Stimulated activated CD8-positive, alpha-beta memory T cell treated with anti-CD3 and anti-CD28 coated beads, Interleukin-7, amount 100 ng/mL, for 24 hours (primary cell): Measurements from ENCODE around the gene APBA1.

ENCODE experiments used
- DNase-seq: peaks from one replicate; pipeline ENCODE4 v3.0.0-alpha.2; 2020; ENCODE audit warnings: low read depth

The APBA1 gene

GRCh38 chr9:69397384-69398214, 274.6 kb downstream of the APBA1 start:
- no peak for DNase-seq

DNA sequence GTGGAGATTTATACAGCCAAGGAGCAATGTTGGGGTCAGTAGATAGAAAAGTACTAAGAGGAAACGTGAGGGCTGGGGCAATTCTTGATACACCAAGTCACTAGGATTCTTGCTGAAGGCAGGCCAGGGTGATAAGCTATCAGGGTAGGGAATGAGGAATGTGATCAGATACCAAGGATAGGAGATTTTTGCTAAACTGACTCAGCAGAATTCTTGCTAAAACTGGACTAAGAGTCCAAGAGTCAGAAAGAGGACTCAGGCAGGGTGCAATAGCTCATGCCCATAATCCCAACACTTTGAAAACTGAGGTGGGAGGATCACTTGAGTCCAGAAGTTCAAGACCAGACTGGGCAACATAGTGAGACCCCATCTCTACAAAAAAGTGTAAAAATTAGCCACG, 275.4 kb downstream of the APBA1 start:
- DNase-seq = no peak

- no peak for DNase-seq
These were observed 276.5 kb downstream of the APBA1 start for GRCh38 chr9:69395718-69396117.

GRCh38 chr9:69393425-69393824, 278.7 kb downstream of the APBA1 start:
- no peak for DNase-seq

DNA sequence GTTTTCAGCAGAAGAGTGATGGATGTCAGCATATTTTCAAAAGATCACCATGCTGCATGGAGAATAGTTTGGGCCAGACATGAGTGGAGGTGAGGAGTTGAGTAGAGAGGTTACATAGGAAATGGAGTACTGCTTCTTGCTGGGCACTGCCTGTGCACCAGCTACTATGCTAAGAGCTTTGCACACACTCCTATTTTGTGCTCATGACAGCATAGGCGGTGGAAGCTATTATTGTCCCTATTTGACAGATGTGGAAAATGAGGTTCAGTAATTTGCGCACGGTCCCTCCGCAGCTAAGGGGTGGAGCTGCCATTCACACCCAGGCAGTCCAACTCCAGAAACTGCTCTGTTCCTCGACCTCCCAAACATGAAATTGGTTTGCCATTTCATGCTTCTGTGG, 279.3 kb downstream of the APBA1 start:
- no peak for DNase-seq

GRCh38 chr9:69391946-69392345, 280.2 kb downstream of the APBA1 start:
- no peak for DNase-seq

DNA sequence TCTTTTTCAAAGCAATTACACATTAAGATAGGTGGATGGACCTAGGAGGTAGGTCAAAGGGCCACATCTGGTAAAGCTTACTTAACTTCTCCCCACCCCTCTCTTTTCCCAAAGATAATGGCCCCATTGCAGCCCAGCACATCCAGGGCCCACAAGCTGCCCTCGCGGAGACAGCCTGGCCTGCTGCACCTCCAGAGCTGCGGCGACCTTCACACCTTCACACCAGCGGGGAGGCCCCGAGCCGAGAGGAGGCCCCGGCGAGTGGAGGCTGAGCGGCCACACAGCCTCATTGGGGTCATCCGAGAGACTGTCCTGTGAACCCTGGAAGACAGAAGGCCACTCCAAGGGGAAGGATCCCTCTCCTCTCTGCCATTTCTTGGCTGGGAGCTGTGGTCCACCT, 280.7 kb downstream of the APBA1 start:
- no peak for DNase-seq

DNA sequence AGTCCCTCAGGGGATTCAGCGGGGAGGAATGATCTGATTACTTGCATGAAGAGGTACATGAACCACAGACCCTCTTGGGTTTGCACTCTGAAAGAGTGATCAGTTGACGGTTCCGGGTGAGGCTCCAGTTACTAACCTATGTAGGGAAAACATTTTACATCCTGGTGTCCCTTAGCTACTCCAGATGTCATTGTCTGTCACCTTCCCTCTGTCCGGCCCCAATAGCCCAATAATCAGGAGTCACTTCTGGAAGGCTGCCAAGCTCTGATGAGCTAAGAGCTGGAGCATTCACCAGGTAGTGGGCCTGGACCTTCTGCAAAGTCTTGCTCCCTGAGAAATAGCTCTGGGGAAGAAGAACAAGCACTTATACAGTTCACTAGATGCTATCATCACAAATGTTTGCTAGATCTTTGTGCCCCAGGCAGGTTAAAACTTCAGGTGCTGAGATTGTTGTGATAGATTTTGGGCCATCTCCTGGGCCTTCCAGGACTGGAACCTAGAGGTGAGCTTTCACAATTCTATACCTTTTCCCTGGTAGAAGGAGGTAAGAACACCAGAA, 282.7 kb downstream of the APBA1 start:
- no peak for DNase-seq

DNA sequence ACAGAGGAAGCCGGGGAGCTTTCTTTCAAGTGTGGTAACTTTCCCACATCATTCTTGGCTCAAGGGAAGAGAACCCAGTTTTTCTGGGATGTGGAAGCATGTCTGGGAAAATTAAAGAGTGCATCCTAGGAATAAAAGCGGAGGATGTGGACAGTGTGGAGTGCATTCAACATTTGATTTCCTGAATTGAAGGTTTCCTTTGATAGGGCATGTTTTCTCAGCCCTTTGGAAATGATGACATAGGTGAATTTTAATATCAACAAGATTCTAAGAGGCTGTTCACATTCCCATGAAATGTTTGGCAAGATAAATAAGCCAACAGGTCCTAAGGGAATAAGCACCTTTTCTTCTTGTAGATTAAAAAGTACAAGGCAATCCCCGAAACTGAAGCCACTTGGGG, 283.6 kb downstream of the APBA1 start:
- no peak for DNase-seq

DNA sequence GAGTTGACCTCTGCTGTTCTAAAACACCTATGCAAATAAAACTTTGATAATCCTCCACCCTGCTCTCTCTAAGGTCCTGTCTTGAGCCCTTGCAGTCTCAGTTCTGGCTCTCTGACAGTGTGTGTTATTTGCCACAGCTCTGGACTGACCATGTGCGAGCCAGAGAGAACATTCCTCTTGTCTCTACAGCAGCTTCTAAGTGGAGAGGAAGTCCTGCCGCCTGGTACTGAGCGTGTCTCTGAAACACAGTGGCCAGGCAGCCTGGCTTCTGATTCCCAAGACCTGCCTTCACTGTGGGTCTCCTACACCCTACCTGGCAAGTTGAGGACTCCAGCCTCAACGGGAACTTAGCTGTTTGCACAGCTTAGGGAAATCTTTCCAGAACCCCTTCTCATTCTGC, 285.5 kb downstream of the APBA1 start:
- no peak for DNase-seq

DNA sequence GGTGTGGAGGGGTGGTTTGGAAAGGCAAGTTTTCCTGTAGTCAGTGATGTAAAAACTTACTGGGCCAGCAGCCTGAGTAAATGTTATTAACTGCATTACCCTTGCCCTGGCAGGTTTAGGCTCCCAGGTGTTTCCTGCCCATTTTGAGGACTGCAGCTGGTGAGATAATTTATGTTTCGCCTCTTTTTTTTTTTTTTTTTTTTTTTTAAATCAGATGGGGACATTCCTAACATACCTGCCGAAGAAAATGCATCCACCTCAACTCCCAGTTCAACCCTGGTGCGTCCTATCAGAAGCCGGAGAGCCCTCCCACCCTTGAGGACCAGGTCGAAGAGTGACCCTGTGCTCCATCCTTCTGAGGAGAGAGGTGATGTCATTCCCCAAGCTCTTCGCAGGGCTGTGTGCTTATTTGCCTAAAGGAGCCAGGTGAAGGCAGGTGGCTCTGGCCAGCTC, 286.6 kb downstream of the APBA1 start:
- no peak for DNase-seq

DNA sequence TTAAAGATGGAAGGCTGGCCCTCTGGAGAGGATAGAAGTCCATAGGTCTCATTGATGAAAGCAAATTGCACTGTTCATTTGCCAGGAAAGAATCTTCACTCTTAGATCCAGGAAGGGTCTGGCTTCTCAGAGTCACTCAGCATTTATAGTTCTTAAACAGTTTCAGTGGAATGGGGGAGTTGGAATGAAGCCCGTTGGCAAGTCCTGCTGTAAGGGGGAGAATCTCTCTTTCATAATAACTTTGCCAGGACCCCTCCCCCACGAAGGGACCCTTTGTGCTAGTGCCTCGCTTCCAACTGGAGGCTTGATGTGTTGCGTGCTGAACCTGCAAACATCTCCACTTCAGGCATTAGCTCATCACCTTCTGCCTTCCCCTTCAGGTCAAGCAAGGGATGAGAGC, 290.0 kb downstream of the APBA1 start:
- no peak for DNase-seq

- no peak for DNase-seq
These were observed 291.4 kb downstream of the APBA1 start for GRCh38 chr9:69380811-69381210.

- DNase-seq = no peak
These were observed 291.9 kb downstream of the APBA1 start for GRCh38 chr9:69380301-69380700.

DNA sequence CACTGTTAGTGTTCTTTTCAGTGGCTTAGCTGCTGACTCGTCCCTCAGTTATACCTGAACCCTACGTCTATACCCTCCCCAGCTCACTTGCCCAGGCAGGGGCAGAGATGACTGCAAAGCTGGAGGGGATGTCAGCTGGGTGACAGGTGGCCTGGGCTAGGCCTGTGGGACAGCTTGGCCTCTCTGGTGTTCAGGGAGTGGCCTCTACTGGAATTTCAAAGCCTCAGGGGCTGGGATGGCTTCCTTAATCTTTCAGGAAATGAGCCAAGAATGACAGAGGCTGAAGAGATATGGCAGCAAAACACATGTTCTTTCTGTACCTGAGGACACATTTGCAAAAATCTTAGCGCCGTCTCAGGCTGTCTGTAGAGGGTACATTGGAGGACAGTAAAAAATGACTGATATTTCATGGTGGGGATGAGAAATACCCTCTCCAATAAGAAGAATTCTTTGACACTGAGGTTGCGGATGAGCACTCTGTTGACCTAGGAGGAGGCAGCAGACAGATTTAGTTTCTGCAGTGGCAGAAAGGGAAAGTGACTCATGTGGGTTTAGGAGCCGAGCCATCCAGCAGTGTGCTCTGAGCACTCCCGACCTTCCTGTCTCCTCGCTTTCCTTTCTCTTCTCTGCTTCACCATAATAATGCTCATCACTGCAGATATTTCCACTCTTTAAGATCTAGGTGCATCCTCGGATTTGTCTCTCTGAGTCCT, 292.7 kb downstream of the APBA1 start:
- DNase-seq = no peak

DNA sequence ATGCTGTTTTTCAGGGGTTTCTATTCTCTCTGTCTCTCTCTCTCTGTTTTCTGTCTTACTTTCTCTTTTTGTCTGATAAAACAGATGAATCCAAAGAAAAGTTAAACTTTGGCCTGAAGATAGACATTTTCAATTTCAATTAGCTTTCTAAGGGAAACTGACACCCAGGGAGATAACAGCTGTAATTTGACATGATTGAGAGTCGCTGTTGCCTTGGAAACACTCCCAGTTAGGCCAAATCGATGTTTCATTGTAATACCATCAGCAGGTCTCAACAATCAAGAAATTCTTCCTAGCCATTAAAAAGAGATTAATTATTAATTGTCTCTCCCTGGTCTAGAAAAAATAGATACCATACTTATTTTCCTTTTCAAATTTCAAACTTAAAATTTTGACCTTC, 294.2 kb downstream of the APBA1 start:
- DNase-seq = no peak
